HepG2 (cell line): ENCODE results near the gene PRSS22. TPM values are rescaled to one million over a fixed set of nuclear protein-coding genes. Genes with fewer than 3 reads are reported as not detected.

Source experiments
- ATAC-seq: fragments of 200-7000 bp; cut with Tn5 transposase; 3 replicates; pipeline ENCODE4 v1.9.1; 2020; ENCODE audit warnings: mild to moderate bottlenecking, moderate library complexity
- BruUV-seq: library from RNA; stranded (reverse); fragments of 400-500 nt; replicated peaks from 2 replicates; lab custom pipeline; 2021; lab: Mats Ljungman, UMichigan
- CTCF ChIA-PET: fragments of 300-600 bp; formaldehyde crosslinking; extraction: SDS; loops from one replicate; lab custom pipeline; 2021; ENCODE audit warnings: low total read pairs, inconsistent platforms, low intra/inter-chr PET ratio; lab: Yijun Ruan, JAX
- POLR2A ChIA-PET: fragments of 350-600 bp; sonication (Branson Sonifier 250); formaldehyde crosslinking; loops from one replicate; lab custom pipeline; 2020; ENCODE audit warnings: antibody characterized with exemption, inconsistent platforms; lab: Yijun Ruan, JAX
- DNase-seq: peaks from one replicate; pipeline ENCODE4 v3.0.0-alpha.2; 2015; ENCODE audit warnings: low spot score
- FAIRE-seq: peaks from 3 replicates; lab custom pipeline; 2011; peaks lifted over from hg19 to GRCh38; lab: Jason Lieb, UNC
- H2AFZ ChIP-seq: one replicate; pipeline ENCODE4 v1.6.1; 2011; ENCODE audit warnings: low read length, inconsistent platforms
- H3K27ac ChIP-seq: fragments of 300-600 bp; 3 replicates; pipeline ENCODE4 v1.8.0; 2011; ENCODE audit warnings: mixed run types, mild to moderate bottlenecking, mixed read lengths, low read length, inconsistent platforms; ENCODE audit not compliant: insufficient read depth; ENCODE audit errors: extremely low read length
- H3K27me3 ChIP-seq, 2 experiments: fragments of 200-600 bp in 1 of 2; 2 replicates in 1 of 2; 3 replicates in 1 of 2; pipeline versions ENCODE4 v1.6.0 to v1.8.0; 2011; ENCODE audit warnings: low read length in 2 of 2, mild to moderate bottlenecking in 2 of 2, moderate library complexity in 2 of 2, inconsistent platforms in 1 of 2; ENCODE audit not compliant: insufficient read depth in 2 of 2, control insufficient read depth in 1 of 2
- H3K36me3 ChIP-seq, 2 experiments: fragments of 200-600 bp in 1 of 2; replicated peaks in 1 of 2; 2 replicates in 1 of 2; 3 replicates in 1 of 2; pipeline versions ENCODE4 v1.5.1 to v1.8.0; 2011; ENCODE audit warnings: low read length in 2 of 2, inconsistent platforms in 1 of 2; ENCODE audit not compliant: insufficient read depth in 2 of 2, control insufficient read depth in 1 of 2
- H3K4me1 ChIP-seq: 2 replicates; pipeline ENCODE4 v1.5.1; 2012; ENCODE audit warnings: low read length, inconsistent platforms; ENCODE audit not compliant: insufficient read depth
- H3K4me2 ChIP-seq: 2 replicates; pipeline ENCODE4 v1.6.0; 2011; ENCODE audit warnings: low read depth, low read length, inconsistent platforms
- H3K4me3 ChIP-seq, 3 experiments: fragments of 200-600 bp in 1 of 3; sonication (generic), shearing (Covaris generic) in 1 of 3; replicated peaks in 1 of 3; 2 replicates each; pipeline ENCODE4 v1.5.1; 2011 to 2016; ENCODE audit warnings: low read length in 3 of 3, inconsistent platforms in 2 of 3, low read depth in 2 of 3, mild to moderate bottlenecking in 2 of 3, control low read depth in 1 of 3, mixed read lengths in 1 of 3; ENCODE audit not compliant: insufficient read depth in 1 of 3
- H3K79me2 ChIP-seq: one replicate; pipeline ENCODE4 v1.6.1; 2011; ENCODE audit warnings: low read length, inconsistent platforms; ENCODE audit not compliant: insufficient read depth
- H3K9ac ChIP-seq: 2 replicates; pipeline ENCODE4 v1.6.0; 2011; ENCODE audit warnings: mild to moderate bottlenecking, low read depth, low read length, inconsistent platforms; ENCODE audit not compliant: insufficient read depth
- H3K9me3 ChIP-seq: 2 replicates; pipeline ENCODE4 v1.5.1; 2012; ENCODE audit warnings: mild to moderate bottlenecking, low read length
- H4K20me1 ChIP-seq: 2 replicates; pipeline ENCODE4 v1.6.0; 2011; ENCODE audit warnings: inconsistent platforms, mild to moderate bottlenecking, low read length, moderate library complexity; ENCODE audit not compliant: insufficient read depth
- ATF7 ChIP-seq, 2 experiments: fragments of 450-650 bp in 1 of 2; sonication (generic) in 1 of 2; formaldehyde crosslinking in 1 of 2; IDR thresholded peaks; 2 replicates each; pipeline versions ENCODE4 v1.4.0 to v1.6.1; 2016 to 2020; ENCODE audit warnings: antibody characterized with exemption in 1 of 2, mild to moderate bottlenecking in 1 of 2, missing genetic modification reagents in 1 of 2
- CHD4 ChIP-seq: fragments of 200-600 bp; sonication (generic); IDR thresholded peaks from 2 replicates; pipeline ENCODE4 v1.7.0; 2017; ENCODE audit warnings: mild to moderate bottlenecking, low read length, borderline replicate concordance
- FOXO4 ChIP-seq: sonication (generic); formaldehyde crosslinking; conservative IDR thresholded peaks from 2 replicates; pipeline ENCODE4 v1.8.1; 2023; ENCODE audit warnings: missing genetic modification reagents
- KDM2A ChIP-seq: sonication (generic); formaldehyde crosslinking; IDR thresholded peaks from 2 replicates; pipeline ENCODE4 v1.4.0; 2020; ENCODE audit warnings: low read depth, missing genetic modification reagents, borderline replicate concordance
- MED1 ChIP-seq: sonication (generic); formaldehyde crosslinking; IDR thresholded peaks from 2 replicates; pipeline ENCODE4 v1.4.0; 2020; ENCODE audit warnings: missing genetic modification reagents
- MTA3 ChIP-seq: sonication (generic); formaldehyde crosslinking; IDR thresholded peaks from 2 replicates; pipeline ENCODE4 v1.4.0; 2020; ENCODE audit warnings: missing genetic modification reagents
- MTF1 ChIP-seq: sonication (generic); formaldehyde crosslinking; IDR thresholded peaks from 2 replicates; pipeline ENCODE4 v1.5.0; 2020; ENCODE audit warnings: missing genetic modification reagents
- NFIB ChIP-seq: sonication (generic); formaldehyde crosslinking; IDR thresholded peaks from 2 replicates; pipeline ENCODE4 v1.9.0; 2021; ENCODE audit warnings: missing genetic modification reagents, mild to moderate bottlenecking, borderline replicate concordance
- SRY ChIP-seq: sonication (generic); formaldehyde crosslinking; IDR thresholded peaks from 2 replicates; pipeline ENCODE4 v1.8.0; 2022; ENCODE audit warnings: mild to moderate bottlenecking, missing genetic modification reagents
- TMF1 ChIP-seq: sonication (generic); formaldehyde crosslinking; IDR thresholded peaks from 2 replicates; pipeline ENCODE4 v1.8.1; 2022; ENCODE audit warnings: low read depth, missing genetic modification reagents
- ZMAT3 ChIP-seq: sonication (generic); formaldehyde crosslinking; conservative IDR thresholded peaks from 2 replicates; pipeline ENCODE4 v1.7.0; 2021; ENCODE audit warnings: missing genetic modification reagents
- ZNF282 ChIP-seq: fragments of 450-650 bp; IDR thresholded peaks from 2 replicates; pipeline ENCODE4 v1.6.1; 2018; ENCODE audit not compliant: partially characterized antibody
- ZNF646 ChIP-seq: sonication (generic); formaldehyde crosslinking; IDR thresholded peaks from 2 replicates; pipeline ENCODE4 v1.9.0; 2021; ENCODE audit warnings: mild to moderate bottlenecking, missing genetic modification reagents
- WGBS: methylation state at CpG from one replicate; pipeline ENCODE4 v1.1.6; 2017; ENCODE audit warnings: low lambda C conversion rate; 5-methylcytosine and 5-hydroxymethylcytosine counted together
- in situ Hi-C: cut with HindIII; loops from 2 replicates; pipeline ENCODE4 v1.10.0; 2017; ENCODE audit warnings: low pct_unique_long_range_greater_than_20kb; ENCODE audit not compliant: extremely low pct_ligation_motif_present
- intact Hi-C: fragments of 100-400 bp; cut with micrococcal nuclease; formaldehyde crosslinking; loops from one replicate; pipeline ENCODE4 v1.10.0; 2022; ENCODE audit not compliant: unreplicated experiment
- polyA plus RNA-seq, 8 experiments: library from polyadenylated mRNA; depleted of rRNA in 3 of 8; stranded (reverse) in 7 of 8; unstranded in 1 of 8; fragments of >200 nt; fragmentation: Illumina TruSeq in 4 of 8; extraction: Trizol in 4 of 8; gene quantifications; 2 replicates each; pipeline versions ENCODE4 v1.2.1 to v1.2.3, GENCODE V29; 2011 to 2016; ENCODE audit warnings: low read depth in 4 of 8, missing spikeins in 1 of 8, mixed read lengths in 1 of 8; ENCODE audit not compliant: insufficient read depth in 1 of 8
- total RNA-seq, 5 experiments: library from RNA; depleted of rRNA; stranded (reverse); fragments of >200 nt; fragmentation: Illumina TruSeq; extraction: Trizol; gene quantifications; 2 replicates each; pipeline ENCODE4 v1.2.3, GENCODE V29; 2016; ENCODE audit warnings: low read depth in 1 of 5

Gene PRSS22
- total and polyA plus RNA-seq, 2 of the 13 experiments (the other 11 are each of a cell fraction or from before 2014, with no cell fraction given) = 0.24 to 0.32 TPM

GRCh38 chr16:2819939-2820835 lies 37.8 kb downstream of the PRSS22 start:
- Histone ChIP-seq H3K9ac (no peak overlapping the region), H3K9me3 (no peaks in the 10 kb centered on the region), H3K4me1 (peaks cover 24% of the 10 kb centered on the region), H3K27ac (no peak overlapping the region), H4K20me1 (no peaks in the 10 kb centered on the region), H3K27me3 (peaks cover 6 to 67% of the 10 kb centered on the region in 2 experiments), H3K79me2 (no peaks in the 10 kb centered on the region), H2AFZ (no peak overlapping the region), H3K4me2 (no peak overlapping the region), H3K36me3 (no peaks in the 10 kb centered on the region), H3K4me3 (no peak overlapping the region)
- BruUV-seq = no TSS peak
- POLR2A ChIA-PET = no interaction called here
- in situ Hi-C loops = no loop called here
- ATAC-seq (no peak), DNase-seq (no peak), FAIRE-seq (no peak)
- intact Hi-C loops = no loop called here
- CTCF ChIA-PET = no interaction called here
- 13% methylated on average over 3 of the region's 17 CpGs for WGBS
- TF ChIP-seq SRY (no peak), MED1 (CRISPR knock-in tag) (no peak), MTA3 (no peak), ZNF282 (no peak), FOXO4 (no peak), KDM2A (CRISPR knock-in tag) (no peak), ZMAT3 (CRISPR knock-in tag) (no peak), MTF1 (CRISPR knock-in tag) (no peak), NFIB (CRISPR knock-in tag) (no peak), ATF7 (IDR thresholded peaks at IDR 0.05) (no peak), ATF7 (CRISPR knock-in tag; IDR thresholded peaks at IDR 0.05) (no peak), CHD4 (no peak), TMF1 (no peak), ZNF646 (CRISPR knock-in tag) (no peak)
